PC-3 (cell line): ENCODE measurements around the gene TUFM. TPM values are rescaled to one million over a fixed set of nuclear protein-coding genes. Genes with fewer than 3 reads are reported as not detected.

Experiments used
- microRNA-seq: library from miRNA; unstranded; fragments of <30 nt; microRNA quantifications from one replicate; pipeline ENCODE4 v1.1.0, GENCODE V29; 2020; ENCODE audit not compliant: unreplicated experiment
- total RNA-seq: library from RNA; depleted of rRNA; stranded (reverse); fragments of >200 nt; gene quantifications from 2 replicates; pipeline ENCODE4 v1.2.3, GENCODE V29; 2014; rRNA removed

The TUFM gene
- total RNA-seq, 1 experiment from 2014 or later: 185 TPM

Small RNAs within 50 kb of the gene (microRNA-seq; reads per million reads assigned to microRNA genes)
- not detected for gene MIR4721

Other genes with a start within 250 kb of the TUFM start
- gene SULT1A2, start 249.3 kb downstream of the TUFM start, total RNA-seq: 0.17 TPM in 1 of 2 replicates, not detected in the other
- gene SULT1A1, start 236.3 kb downstream of the TUFM start, total RNA-seq: 2.9 and 4.7 TPM in 2 replicates
- gene NPIPB8, start 208.3 kb downstream of the TUFM start, total RNA-seq: 1.1 TPM in 1 of 2 replicates, not detected in the other
- gene EIF3C, start 134.9 kb downstream of the TUFM start, total RNA-seq: 369 and 630 TPM in 2 replicates
- gene NPIPB9, start 94.6 kb downstream of the TUFM start, total RNA-seq: 1.7 TPM in 1 of 2 replicates, not detected in the other
- 65.8 and 104 TPM in 2 replicates for gene ATXN2L, start 23.3 kb downstream of the TUFM start, total RNA-seq
- 22.2 and 24.4 TPM in 2 replicates for gene SH2B1, start 17.5 kb upstream of the TUFM start, total RNA-seq
- gene ATP2A1, start 32.1 kb upstream of the TUFM start, total RNA-seq: 0.23 and 0.87 TPM in 2 replicates
- gene RABEP2, start 78.9 kb upstream of the TUFM start, total RNA-seq: 40.2 and 43.3 TPM in 2 replicates
- not detected in 2 replicates for gene CD19, start 85.6 kb upstream of the TUFM start, total RNA-seq
- gene NFATC2IP, start 104.6 kb upstream of the TUFM start, total RNA-seq: 33.3 and 43.9 TPM in 2 replicates
- 44.8 and 50.6 TPM in 2 replicates for gene SPNS1, start 128.4 kb upstream of the TUFM start, total RNA-seq
- 0.29 and 1.0 TPM in 2 replicates for gene LAT, start 138.7 kb upstream of the TUFM start, total RNA-seq